ENCODE data around the gene ECT2L. TPM values are rescaled to one million over a fixed set of nuclear protein-coding genes. Genes with fewer than 3 reads are reported as not detected.

Gene ECT2L
- polyA plus RNA-seq, 1 of the 3 experiments (the other 2 are of a cell fraction) = 0.02 TPM

DNA sequence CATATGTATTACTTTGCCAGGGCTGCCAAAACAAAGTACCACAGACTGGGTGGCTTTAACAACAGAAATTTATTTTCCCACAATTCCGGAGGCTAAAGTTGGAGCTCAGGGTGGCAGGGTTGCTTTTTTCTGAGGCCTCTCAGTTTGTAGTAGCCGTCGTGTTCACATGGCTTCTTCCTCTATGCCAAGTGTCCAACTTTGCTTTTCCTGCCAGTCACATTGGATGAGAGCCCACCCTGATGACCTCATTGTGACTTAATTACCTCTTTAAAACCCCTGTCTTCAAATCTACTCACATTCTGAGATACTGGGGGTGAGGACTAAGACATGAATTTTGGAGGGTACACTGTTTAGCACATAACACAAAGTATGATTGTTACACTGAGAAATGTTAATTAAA lies 9.9 kb upstream of the ECT2L start:
- H3K4me2 ChIP-seq = no peak overlapping the region
- no peak overlapping the region for H3K9ac ChIP-seq
- no peaks in the 10 kb centered on the region for H3K79me2 ChIP-seq (ENCODE audit: insufficient read depth)
- POLR2A ChIA-PET = no interaction called here
- TF ChIP-seq, protein P1, sequence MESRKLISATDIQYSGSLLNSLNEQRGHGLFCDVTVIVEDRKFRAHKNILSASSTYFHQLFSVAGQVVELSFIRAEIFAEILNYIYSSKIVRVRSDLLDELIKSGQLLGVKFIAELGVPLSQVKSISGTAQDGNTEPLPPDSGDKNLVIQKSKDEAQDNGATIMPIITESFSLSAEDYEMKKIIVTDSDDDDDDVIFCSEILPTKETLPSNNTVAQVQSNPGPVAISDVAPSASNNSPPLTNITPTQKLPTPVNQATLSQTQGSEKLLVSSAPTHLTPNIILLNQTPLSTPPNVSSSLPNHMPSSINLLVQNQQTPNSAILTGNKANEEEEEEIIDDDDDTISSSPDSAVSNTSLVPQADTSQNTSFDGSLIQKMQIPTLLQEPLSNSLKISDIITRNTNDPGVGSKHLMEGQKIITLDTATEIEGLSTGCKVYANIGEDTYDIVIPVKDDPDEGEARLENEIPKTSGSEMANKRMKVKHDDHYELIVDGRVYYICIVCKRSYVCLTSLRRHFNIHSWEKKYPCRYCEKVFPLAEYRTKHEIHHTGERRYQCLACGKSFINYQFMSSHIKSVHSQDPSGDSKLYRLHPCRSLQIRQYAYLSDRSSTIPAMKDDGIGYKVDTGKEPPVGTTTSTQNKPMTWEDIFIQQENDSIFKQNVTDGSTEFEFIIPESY (IDR thresholded peaks at IDR 0.05; ENCODE audit: borderline replicate concordance, low read depth) = no peak
- TF ChIP-seq, protein P2, sequence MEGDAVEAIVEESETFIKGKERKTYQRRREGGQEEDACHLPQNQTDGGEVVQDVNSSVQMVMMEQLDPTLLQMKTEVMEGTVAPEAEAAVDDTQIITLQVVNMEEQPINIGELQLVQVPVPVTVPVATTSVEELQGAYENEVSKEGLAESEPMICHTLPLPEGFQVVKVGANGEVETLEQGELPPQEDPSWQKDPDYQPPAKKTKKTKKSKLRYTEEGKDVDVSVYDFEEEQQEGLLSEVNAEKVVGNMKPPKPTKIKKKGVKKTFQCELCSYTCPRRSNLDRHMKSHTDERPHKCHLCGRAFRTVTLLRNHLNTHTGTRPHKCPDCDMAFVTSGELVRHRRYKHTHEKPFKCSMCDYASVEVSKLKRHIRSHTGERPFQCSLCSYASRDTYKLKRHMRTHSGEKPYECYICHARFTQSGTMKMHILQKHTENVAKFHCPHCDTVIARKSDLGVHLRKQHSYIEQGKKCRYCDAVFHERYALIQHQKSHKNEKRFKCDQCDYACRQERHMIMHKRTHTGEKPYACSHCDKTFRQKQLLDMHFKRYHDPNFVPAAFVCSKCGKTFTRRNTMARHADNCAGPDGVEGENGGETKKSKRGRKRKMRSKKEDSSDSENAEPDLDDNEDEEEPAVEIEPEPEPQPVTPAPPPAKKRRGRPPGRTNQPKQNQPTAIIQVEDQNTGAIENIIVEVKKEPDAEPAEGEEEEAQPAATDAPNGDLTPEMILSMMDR (IDR thresholded peaks at IDR 0.05) = no peak
- TF ChIP-seq TAF1 (IDR thresholded peaks at IDR 0.05; ENCODE audit: borderline replicate concordance, low read depth, low read length) (no peak), RXRA (IDR thresholded peaks at IDR 0.05; ENCODE audit: borderline replicate concordance, low read depth) (no peak), CHD2 (IDR thresholded peaks at IDR 0.05; ENCODE audit: low read length, partially characterized antibody) (no peak), NFIC (IDR thresholded peaks at IDR 0.05; ENCODE audit: borderline replicate concordance) (no peak), EP300 (IDR thresholded peaks at IDR 0.05; ENCODE audit: borderline replicate concordance in 1 of 2, low read depth in 1 of 2, low read length in 1 of 2) (no peak), GABPA (IDR thresholded peaks at IDR 0.05; ENCODE audit: low read depth) (no peak), POLR2AphosphoS5 (IDR thresholded peaks at IDR 0.05; ENCODE audit: low read depth, low read length) (no peak), FOXM1 (IDR thresholded peaks at IDR 0.05; ENCODE audit: low read depth) (no peak), NRF1 (IDR thresholded peaks at IDR 0.05; ENCODE audit: low read depth, low read length) (no peak), GATA2 (CRISPR knock-in tag; IDR thresholded peaks at IDR 0.05) (no peak), JUND (IDR thresholded peaks at IDR 0.05) (no peak)
- TF ChIP-seq, protein P3, sequence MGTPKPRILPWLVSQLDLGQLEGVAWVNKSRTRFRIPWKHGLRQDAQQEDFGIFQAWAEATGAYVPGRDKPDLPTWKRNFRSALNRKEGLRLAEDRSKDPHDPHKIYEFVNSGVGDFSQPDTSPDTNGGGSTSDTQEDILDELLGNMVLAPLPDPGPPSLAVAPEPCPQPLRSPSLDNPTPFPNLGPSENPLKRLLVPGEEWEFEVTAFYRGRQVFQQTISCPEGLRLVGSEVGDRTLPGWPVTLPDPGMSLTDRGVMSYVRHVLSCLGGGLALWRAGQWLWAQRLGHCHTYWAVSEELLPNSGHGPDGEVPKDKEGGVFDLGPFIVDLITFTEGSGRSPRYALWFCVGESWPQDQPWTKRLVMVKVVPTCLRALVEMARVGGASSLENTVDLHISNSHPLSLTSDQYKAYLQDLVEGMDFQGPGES (IDR thresholded peaks at IDR 0.05; ENCODE audit: low read depth, low read length) = no peak
- TF ChIP-seq, protein P4, sequence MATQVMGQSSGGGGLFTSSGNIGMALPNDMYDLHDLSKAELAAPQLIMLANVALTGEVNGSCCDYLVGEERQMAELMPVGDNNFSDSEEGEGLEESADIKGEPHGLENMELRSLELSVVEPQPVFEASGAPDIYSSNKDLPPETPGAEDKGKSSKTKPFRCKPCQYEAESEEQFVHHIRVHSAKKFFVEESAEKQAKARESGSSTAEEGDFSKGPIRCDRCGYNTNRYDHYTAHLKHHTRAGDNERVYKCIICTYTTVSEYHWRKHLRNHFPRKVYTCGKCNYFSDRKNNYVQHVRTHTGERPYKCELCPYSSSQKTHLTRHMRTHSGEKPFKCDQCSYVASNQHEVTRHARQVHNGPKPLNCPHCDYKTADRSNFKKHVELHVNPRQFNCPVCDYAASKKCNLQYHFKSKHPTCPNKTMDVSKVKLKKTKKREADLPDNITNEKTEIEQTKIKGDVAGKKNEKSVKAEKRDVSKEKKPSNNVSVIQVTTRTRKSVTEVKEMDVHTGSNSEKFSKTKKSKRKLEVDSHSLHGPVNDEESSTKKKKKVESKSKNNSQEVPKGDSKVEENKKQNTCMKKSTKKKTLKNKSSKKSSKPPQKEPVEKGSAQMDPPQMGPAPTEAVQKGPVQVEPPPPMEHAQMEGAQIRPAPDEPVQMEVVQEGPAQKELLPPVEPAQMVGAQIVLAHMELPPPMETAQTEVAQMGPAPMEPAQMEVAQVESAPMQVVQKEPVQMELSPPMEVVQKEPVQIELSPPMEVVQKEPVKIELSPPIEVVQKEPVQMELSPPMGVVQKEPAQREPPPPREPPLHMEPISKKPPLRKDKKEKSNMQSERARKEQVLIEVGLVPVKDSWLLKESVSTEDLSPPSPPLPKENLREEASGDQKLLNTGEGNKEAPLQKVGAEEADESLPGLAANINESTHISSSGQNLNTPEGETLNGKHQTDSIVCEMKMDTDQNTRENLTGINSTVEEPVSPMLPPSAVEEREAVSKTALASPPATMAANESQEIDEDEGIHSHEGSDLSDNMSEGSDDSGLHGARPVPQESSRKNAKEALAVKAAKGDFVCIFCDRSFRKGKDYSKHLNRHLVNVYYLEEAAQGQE (IDR thresholded peaks at IDR 0.05; ENCODE audit: low read depth, low read length) = no peak
- TF ChIP-seq, protein P5, sequence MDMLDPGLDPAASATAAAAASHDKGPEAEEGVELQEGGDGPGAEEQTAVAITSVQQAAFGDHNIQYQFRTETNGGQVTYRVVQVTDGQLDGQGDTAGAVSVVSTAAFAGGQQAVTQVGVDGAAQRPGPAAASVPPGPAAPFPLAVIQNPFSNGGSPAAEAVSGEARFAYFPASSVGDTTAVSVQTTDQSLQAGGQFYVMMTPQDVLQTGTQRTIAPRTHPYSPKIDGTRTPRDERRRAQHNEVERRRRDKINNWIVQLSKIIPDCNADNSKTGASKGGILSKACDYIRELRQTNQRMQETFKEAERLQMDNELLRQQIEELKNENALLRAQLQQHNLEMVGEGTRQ (IDR thresholded peaks at IDR 0.05; ENCODE audit: borderline replicate concordance, low read depth, low read length) = no peak
- H3K9me3 ChIP-seq = no peaks in the 10 kb centered on the region
- CTCF ChIA-PET = no interaction called here
- no peak for DNase-seq
- H4K20me1 ChIP-seq (ENCODE audit: insufficient read depth) = no peaks in the 10 kb centered on the region
- no peaks in the 10 kb centered on the region for H3K4me1 ChIP-seq (ENCODE audit: control insufficient read depth in 1 of 2, insufficient read depth in 2 of 2, low read depth in 1 of 2, low read length in 1 of 2)
- H3K27ac ChIP-seq (ENCODE audit: low read depth in 2 of 2, low read length in 1 of 2) = no peak overlapping the region
- WGBS (ENCODE audit: low lambda C conversion rate) = 97% methylated on average over 3 of the region's 3 CpGs
- H2AFZ ChIP-seq (ENCODE audit: low read depth) = no peak overlapping the region
- no peaks in the 10 kb centered on the region for H3K9me2 ChIP-seq
- H3F3A ChIP-seq (replicated peaks; ENCODE audit: insufficient read depth) = no peaks in the 10 kb centered on the region
- no peaks in the 10 kb centered on the region for H3K27me3 ChIP-seq (ENCODE audit: insufficient read depth)
- no peak overlapping the region for H3K4me3 ChIP-seq (ENCODE audit: low read depth in 2 of 2, low read length in 1 of 2)
- H3K36me3 ChIP-seq (replicated peaks in 1 of 2; ENCODE audit: control insufficient read depth in 1 of 2, insufficient read depth in 2 of 2, low read length in 1 of 2) = peaks cover 12 to 24% of the 10 kb centered on the region in 2 experiments
